Natural killer cell (primary cell): ENCODE data around the gene EXD3. TPM values are rescaled to one million over a fixed set of nuclear protein-coding genes. Genes with fewer than 3 reads are reported as not detected.

Experiments
- ATAC-seq, 3 donors: fragments of 150-1000 bp in 2 of 3; fragments of 200-7000 bp in 1 of 3; cut with Tn5 transposase; 1 replicate in 1 of 3; 2 replicates in 2 of 3; pipeline ENCODE4 v1.10.0; 2021; ENCODE audit warnings: mild to moderate bottlenecking in 2 of 3, moderate library complexity in 2 of 3
- DNase-seq, 2 donors: peaks; one replicate each; pipeline versions ENCODE4 v3.0.0 to v3.0.0-alpha.2; 2013 to 2021; ENCODE audit warnings: mixed read lengths in 1 of 2
- H3K27ac ChIP-seq: one replicate; pipeline ENCODE4 v1.5.1; 2013; ENCODE audit warnings: mild to moderate bottlenecking, low read length
- H3K27me3 ChIP-seq: one replicate; pipeline ENCODE4 v1.6.1; 2013; ENCODE audit warnings: low read length; ENCODE audit not compliant: control insufficient read depth, insufficient read depth
- H3K36me3 ChIP-seq: one replicate; pipeline ENCODE4 v1.6.1; 2013; ENCODE audit warnings: low read length; ENCODE audit not compliant: control insufficient read depth, insufficient read depth
- H3K4me1 ChIP-seq: one replicate; pipeline ENCODE4 v1.6.1; 2013; ENCODE audit warnings: low read length; ENCODE audit not compliant: control insufficient read depth, insufficient read depth
- H3K4me3 ChIP-seq: one replicate; pipeline ENCODE4 v1.5.1; 2013; ENCODE audit warnings: low read length
- H3K9me3 ChIP-seq: one replicate; pipeline ENCODE4 v1.6.1; 2013; ENCODE audit warnings: low read length; ENCODE audit not compliant: control insufficient read depth, insufficient read depth
- H3K27ac Mint-ChIP-seq, 2 donors: one replicate each; pipeline ENCODE4 v1.8.0; 2022; ENCODE audit warnings: mild to moderate bottlenecking in 2 of 2, mixed read lengths in 2 of 2, moderate library complexity in 1 of 2
- H3K27me3 Mint-ChIP-seq, 2 donors: one replicate each; pipeline ENCODE4 v1.8.0; 2022; ENCODE audit warnings: low read depth in 2 of 2, mixed read lengths in 2 of 2
- H3K36me3 Mint-ChIP-seq: one replicate; pipeline ENCODE4 v1.8.0; 2022; ENCODE audit warnings: mixed read lengths
- H3K4me1 Mint-ChIP-seq, 2 donors: one replicate each; pipeline ENCODE4 v1.8.0; 2022; ENCODE audit warnings: mixed read lengths in 2 of 2
- H3K4me3 Mint-ChIP-seq: one replicate; pipeline ENCODE4 v1.8.0; 2022; ENCODE audit warnings: mild to moderate bottlenecking, moderate library complexity, mixed read lengths
- H3K9me3 Mint-ChIP-seq, 2 donors: one replicate each; pipeline ENCODE4 v1.8.0; 2022; ENCODE audit warnings: mixed read lengths in 2 of 2
- WGBS: methylation state at CpG from one replicate; pipeline ENCODE4 v1.1.7; 2013; ENCODE audit warnings: missing lambda C conversion rate; ENCODE audit not compliant: insufficient coverage; 5-methylcytosine and 5-hydroxymethylcytosine counted together
- intact Hi-C: fragments of 100-400 bp; cut with micrococcal nuclease; formaldehyde crosslinking; loops from one replicate; pipeline ENCODE4 v1.14.2; 2022
- total RNA-seq, 4 donors: library from RNA; stranded (reverse); fragments of 120-200 nt in 1 of 4; gene quantifications; one replicate each; pipeline versions ENCODE4 v1.2.3 to v1.2.4, GENCODE V29; 2013 to 2022
- TF ChIP-seq, protein P1 (sequence below): fragments of 200-600 bp; IDR thresholded peaks from one replicate; pipeline ENCODE4 v1.8.0; 2022; ENCODE audit warnings: antibody characterized with exemption

The EXD3 gene
- total RNA-seq, 3 donors from 2014 or later (not counting 1 experiment from before 2014, with no cell fraction given): 28.0 to 35.3 (median 29.6) TPM

DNA sequence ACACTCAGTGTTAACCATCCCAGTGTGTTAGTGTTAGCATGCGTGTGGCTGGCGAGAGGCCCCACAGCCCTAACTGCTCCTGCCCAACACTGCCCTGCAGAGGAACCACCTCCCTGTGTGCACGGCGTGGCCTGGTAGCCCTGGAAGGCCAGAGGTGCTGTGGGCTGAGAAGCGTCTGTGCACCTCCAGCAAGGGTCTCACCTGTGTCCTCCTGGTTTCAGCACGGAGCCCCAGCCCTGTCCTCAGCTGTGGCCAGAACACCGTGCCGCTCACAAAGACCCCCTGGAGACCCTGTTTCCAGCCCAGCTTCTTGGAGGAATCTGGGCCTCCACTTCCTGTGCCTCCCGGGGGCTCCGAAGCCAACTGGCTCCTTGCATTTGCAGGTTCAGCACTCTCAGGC is 64.8 kb downstream of the EXD3 start:
- Mint-ChIP-seq H3K27ac (no peak overlapping the region), H3K4me1 (no peaks in the 10 kb centered on the region), H3K4me3 (no peak overlapping the region), H3K9me3 (peaks cover 3 to 6% of the 10 kb centered on the region in 2 donors), H3K27me3 (no peaks in the 10 kb centered on the region), H3K36me3 (peaks cover 7% of the 10 kb centered on the region)
- DNase-seq (no peak), ATAC-seq (no peak)
- WGBS: 95% methylated on average over 10 of the region's 10 CpGs
- Histone ChIP-seq H3K9me3 (peaks cover 11% of the 10 kb centered on the region), H3K27me3 (no peaks in the 10 kb centered on the region), H3K4me3 (no peak overlapping the region), H3K27ac (no peak overlapping the region), H3K4me1 (no peaks in the 10 kb centered on the region), H3K36me3 (no peaks in the 10 kb centered on the region)
- intact Hi-C loops: no loop called here
- TF ChIP-seq, protein P1, sequence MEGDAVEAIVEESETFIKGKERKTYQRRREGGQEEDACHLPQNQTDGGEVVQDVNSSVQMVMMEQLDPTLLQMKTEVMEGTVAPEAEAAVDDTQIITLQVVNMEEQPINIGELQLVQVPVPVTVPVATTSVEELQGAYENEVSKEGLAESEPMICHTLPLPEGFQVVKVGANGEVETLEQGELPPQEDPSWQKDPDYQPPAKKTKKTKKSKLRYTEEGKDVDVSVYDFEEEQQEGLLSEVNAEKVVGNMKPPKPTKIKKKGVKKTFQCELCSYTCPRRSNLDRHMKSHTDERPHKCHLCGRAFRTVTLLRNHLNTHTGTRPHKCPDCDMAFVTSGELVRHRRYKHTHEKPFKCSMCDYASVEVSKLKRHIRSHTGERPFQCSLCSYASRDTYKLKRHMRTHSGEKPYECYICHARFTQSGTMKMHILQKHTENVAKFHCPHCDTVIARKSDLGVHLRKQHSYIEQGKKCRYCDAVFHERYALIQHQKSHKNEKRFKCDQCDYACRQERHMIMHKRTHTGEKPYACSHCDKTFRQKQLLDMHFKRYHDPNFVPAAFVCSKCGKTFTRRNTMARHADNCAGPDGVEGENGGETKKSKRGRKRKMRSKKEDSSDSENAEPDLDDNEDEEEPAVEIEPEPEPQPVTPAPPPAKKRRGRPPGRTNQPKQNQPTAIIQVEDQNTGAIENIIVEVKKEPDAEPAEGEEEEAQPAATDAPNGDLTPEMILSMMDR: no peak

DNA sequence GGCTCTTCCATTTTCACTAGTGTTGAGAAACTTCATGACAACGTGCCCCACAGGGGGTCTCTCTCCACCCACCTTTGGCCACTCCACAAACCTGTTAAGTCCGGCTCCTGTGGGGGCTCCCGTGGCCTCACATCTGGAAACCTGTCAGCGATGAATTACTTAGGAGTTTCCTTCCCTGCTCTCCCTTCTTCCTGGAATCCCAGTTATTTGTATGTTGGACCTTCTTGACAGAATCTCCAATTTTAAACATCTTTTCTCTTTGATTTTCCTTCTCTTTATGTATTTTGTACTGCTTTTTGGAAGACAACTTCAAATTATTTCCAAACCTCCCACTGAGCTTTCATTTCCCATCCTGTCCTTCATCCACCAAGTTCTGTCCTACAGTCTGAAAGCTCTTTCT is 65.8 kb downstream of the EXD3 start:
- peak overlapping the region in 1 of 2 donors; percentile 63 for H3K27ac Mint-ChIP-seq
- no peaks in the 10 kb centered on the region for H3K4me1 Mint-ChIP-seq
- Histone ChIP-seq H3K36me3 (no peaks in the 10 kb centered on the region), H3K4me3 (no peak overlapping the region), H3K27me3 (no peaks in the 10 kb centered on the region), H3K27ac (no peak overlapping the region), H3K4me1 (no peaks in the 10 kb centered on the region), H3K9me3 (peaks cover 11% of the 10 kb centered on the region)
- TF ChIP-seq, protein P1: no peak
- intact Hi-C loops: no loop called here
- WGBS: 95% methylated on average over 4 of the region's 4 CpGs
- H3K9me3 Mint-ChIP-seq: peaks cover 3 to 6% of the 10 kb centered on the region in 2 donors
- H3K4me3 Mint-ChIP-seq: no peak overlapping the region
- no peak for DNase-seq
- no peaks in the 10 kb centered on the region for H3K27me3 Mint-ChIP-seq
- peaks cover 7% of the 10 kb centered on the region for H3K36me3 Mint-ChIP-seq
- no peak for ATAC-seq

DNA sequence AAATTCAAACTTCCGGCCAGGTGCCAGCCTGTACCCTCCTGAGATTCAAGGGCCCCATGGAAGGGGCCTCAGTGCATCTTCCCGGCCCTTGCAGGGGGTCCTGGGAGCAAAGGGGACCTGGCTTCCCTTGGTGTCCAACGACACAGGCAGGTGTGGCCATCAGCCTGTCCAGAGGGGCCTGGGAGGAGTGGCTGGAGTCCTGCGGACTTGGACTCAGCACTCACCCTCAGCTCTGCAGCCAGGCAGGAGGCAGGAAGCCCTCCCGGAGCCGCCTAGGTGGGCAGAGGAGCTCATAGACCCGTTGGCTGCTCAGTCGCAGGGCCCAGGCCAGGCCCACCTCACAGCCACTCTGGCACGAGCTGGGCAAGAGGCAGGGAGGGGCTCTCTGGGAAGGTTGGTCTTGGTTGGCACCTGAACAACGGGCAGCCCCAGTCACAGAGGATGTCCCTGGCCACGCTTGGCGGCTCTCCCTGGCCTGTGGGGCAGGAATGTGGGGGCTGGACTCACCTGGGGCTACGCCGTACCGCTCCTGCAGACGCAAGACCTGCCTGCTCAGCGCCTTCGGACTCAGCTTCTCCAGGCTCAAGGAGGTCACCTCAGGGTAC is 67.1 kb downstream of the EXD3 start:
- Histone ChIP-seq H3K4me1 (no peaks in the 10 kb centered on the region), H3K9me3 (peaks cover 11% of the 10 kb centered on the region), H3K36me3 (no peaks in the 10 kb centered on the region), H3K27me3 (no peaks in the 10 kb centered on the region), H3K27ac (no peak overlapping the region), H3K4me3 (no peak overlapping the region)
- DNase-seq (no peak), ATAC-seq (no peak)
- intact Hi-C loops: no loop called here
- TF ChIP-seq, protein P1: no peak
- Mint-ChIP-seq H3K9me3 (peaks cover 3 to 6% of the 10 kb centered on the region in 2 donors), H3K27me3 (no peaks in the 10 kb centered on the region), H3K4me1 (no peaks in the 10 kb centered on the region), H3K36me3 (peaks cover 7% of the 10 kb centered on the region), H3K4me3 (no peak overlapping the region), H3K27ac (no peak overlapping the region)
- WGBS: 90% methylated on average over 18 of the region's 18 CpGs
